Ectodermal cell (in vitro differentiated cells): ENCODE results near the gene STRADA.

Experiments used
- H3K27ac ChIP-seq: 2 replicates; pipeline ENCODE4 v1.7.0; 2013; ENCODE audit warnings: mild to moderate bottlenecking, low read depth, low read length; ENCODE audit not compliant: insufficient read depth, poor library complexity, severe bottlenecking
- H3K27me3 ChIP-seq: 2 replicates; pipeline ENCODE4 v1.7.0; 2013; ENCODE audit warnings: mild to moderate bottlenecking, low read length; ENCODE audit not compliant: insufficient read depth, control insufficient read depth, poor library complexity, severe bottlenecking
- H3K36me3 ChIP-seq: one replicate; pipeline ENCODE4 v1.7.0; 2013; ENCODE audit warnings: low read length; ENCODE audit not compliant: control insufficient read depth, insufficient read depth
- H3K4me1 ChIP-seq: one replicate; pipeline ENCODE4 v1.7.0; 2013; ENCODE audit warnings: low read length; ENCODE audit not compliant: control insufficient read depth, insufficient read depth
- H3K4me3 ChIP-seq: 2 replicates; pipeline ENCODE4 v1.7.0; 2013; ENCODE audit warnings: low read depth, low read length, control low read depth; ENCODE audit not compliant: insufficient read depth
- H3K9me3 ChIP-seq: 2 replicates; pipeline ENCODE4 v1.7.0; 2013; ENCODE audit warnings: mild to moderate bottlenecking, low read length, moderate library complexity; ENCODE audit not compliant: control insufficient read depth
- WGBS, 2 experiments: methylation state at CpG; one replicate each; pipeline ENCODE4 v1.1.7; 2013; ENCODE audit warnings: missing lambda C conversion rate in 2 of 2; 5-methylcytosine and 5-hydroxymethylcytosine counted together

Gene STRADA

DNA sequence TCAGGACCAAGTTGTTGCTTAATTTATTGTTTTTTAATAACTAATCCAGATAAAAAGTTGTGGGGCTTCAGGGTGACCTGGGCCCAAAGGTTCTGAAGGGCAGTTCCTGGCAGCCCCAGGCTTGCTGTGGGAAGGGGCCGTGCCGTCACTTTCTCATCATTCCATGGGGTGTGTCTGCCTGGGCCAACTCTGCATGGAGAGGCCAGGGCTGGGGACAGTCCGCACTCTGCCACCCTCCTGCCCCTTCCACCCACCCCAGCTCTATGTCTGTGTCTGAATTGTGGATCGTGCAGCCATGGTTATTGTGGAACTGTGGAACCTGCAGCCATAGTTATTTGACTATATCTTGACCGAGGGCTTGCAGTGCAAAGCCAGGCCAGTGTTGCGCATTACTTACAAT lies 45.7 kb downstream of the STRADA start:
- H3K27ac ChIP-seq, result no peak overlapping the region
- peaks cover 14% of the 10 kb centered on the region for H3K4me1 ChIP-seq
- peaks cover 2% of the 10 kb centered on the region for H3K27me3 ChIP-seq
- WGBS, 2 experiments, result 89 to 97% methylated on average over 6 of the region's 6 CpGs
- peaks cover 7% of the 10 kb centered on the region for H3K36me3 ChIP-seq
- H3K9me3 ChIP-seq, result no peaks in the 10 kb centered on the region
- no peak overlapping the region for H3K4me3 ChIP-seq

DNA sequence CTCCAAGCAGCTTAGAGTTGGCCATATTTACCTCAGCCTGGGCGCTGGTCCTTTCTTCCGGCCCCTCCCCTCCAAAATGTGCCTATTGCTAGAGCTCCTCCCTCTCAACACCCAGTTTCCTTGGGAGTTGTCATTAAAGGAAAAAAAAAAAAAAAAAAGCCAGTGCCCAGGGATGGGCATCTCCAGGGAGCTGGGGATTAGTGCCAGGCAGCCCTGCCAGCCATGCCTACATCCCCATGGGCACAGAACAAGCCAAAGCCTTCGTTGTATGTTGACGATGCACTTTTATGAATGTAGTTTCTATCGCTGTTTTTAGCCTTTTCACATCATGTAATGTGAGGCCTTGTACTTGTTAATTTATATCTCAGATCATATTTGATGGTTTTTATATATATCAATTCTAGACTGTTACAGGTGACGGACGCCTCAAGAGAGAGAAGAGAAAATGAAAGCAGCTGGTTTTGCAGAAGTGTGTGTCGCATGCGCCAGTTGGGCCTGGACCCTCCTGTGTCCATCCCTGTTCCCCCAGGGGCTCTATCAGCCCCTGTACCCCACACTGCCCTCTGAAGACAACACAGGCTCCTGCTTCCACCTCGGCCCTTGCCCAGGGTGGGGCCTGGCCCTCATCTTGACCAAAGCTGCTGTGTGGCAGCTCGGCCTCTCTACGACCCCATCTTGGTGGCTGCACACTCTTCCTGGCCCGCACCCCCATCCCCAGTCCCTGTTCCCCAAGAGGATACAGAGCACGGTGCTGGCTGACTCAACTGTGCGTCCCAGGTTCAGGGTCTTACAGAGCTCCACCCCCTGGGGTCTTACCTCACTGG lies 46.4 kb downstream of the STRADA start:
- peaks cover 14% of the 10 kb centered on the region for H3K36me3 ChIP-seq
- peaks cover 14% of the 10 kb centered on the region for H3K4me1 ChIP-seq
- H3K27ac ChIP-seq, result no peak overlapping the region
- H3K9me3 ChIP-seq, result no peaks in the 10 kb centered on the region
- H3K27me3 ChIP-seq, result no peaks in the 10 kb centered on the region
- WGBS, 2 experiments, result 91 to 96% methylated on average over 15 of the region's 15 CpGs
- no peak overlapping the region for H3K4me3 ChIP-seq

DNA sequence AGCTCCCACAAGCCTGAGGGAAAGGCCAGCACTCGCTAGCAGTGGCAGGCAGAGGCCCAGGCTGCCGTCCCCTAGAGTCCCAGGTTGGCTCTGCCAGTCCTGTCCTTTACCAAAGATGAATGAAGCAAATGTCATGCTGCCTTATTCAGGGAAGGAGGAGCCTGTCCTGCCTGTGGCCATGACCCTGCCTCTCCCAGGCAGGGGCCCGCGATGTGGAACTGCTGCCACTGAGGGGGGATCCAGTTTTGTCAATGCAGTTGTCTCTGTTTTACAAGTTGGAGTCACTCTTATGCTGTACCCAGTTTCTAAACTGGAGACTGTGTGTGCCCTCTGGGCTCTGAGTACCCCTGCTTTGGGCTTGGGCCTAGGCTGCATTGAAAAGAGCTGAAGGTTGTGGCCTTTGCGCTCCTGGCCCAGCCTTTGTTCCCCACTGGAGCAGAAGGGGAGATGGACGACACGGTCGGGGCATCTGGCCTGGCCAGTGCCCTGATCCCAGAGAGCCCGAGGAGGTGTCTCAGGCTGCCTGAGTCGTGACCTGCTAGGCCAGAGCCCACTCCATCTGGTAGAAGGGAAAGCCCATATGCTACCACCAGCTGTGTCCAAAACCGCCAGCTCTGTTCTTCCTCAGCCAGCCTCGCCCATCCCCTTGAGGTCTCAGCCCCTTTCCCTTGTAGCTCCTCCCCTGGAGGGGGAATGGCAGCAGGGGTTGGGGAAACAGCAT lies 47.2 kb downstream of the STRADA start:
- Histone ChIP-seq H3K27ac (no peak overlapping the region), H3K36me3 (peaks cover 21% of the 10 kb centered on the region), H3K4me3 (no peak overlapping the region), H3K27me3 (no peaks in the 10 kb centered on the region), H3K9me3 (no peaks in the 10 kb centered on the region), H3K4me1 (peaks cover 14% of the 10 kb centered on the region)
- WGBS, 2 experiments, result 81 to 84% methylated on average over 12 of the region's 12 CpGs

DNA sequence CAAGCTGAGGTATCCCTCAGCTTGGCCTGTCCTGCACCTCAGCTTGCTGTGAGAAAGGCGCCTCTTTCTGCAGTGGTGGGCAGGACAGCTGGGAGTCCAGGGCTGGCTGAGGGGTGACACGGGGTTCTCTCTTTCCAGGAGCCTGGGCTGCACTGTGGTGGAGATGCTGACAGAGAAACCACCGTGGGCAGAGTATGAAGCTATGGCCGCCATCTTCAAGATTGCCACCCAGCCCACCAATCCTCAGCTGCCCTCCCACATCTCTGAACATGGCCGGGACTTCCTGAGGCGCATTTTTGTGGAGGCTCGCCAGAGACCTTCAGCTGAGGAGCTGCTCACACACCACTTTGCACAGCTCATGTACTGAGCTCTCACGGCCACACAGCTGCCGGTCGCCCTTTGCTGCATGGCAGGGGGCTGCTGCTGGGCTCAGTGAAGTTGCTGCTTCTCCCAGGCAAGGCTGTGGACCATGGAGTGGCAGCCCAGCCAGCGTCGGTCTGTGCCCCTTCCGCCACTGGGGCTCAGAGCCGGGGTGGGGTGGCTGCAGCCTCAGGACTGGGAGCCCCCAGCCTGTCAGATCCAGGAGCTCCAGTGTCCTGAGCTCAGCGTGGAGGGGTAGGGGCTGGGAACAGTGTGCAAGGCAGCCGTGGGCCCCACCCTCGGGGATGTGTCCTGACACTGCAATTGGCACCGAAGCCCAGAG lies 48.0 kb downstream of the STRADA start:
- Histone ChIP-seq H3K36me3 (peaks cover 25% of the 10 kb centered on the region), H3K27ac (no peak overlapping the region), H3K27me3 (no peaks in the 10 kb centered on the region), H3K4me3 (no peak overlapping the region), H3K4me1 (peaks cover 11% of the 10 kb centered on the region), H3K9me3 (no peaks in the 10 kb centered on the region)
- WGBS, 2 experiments, result 95 to 96% methylated on average over 18 of the region's 18 CpGs

DNA sequence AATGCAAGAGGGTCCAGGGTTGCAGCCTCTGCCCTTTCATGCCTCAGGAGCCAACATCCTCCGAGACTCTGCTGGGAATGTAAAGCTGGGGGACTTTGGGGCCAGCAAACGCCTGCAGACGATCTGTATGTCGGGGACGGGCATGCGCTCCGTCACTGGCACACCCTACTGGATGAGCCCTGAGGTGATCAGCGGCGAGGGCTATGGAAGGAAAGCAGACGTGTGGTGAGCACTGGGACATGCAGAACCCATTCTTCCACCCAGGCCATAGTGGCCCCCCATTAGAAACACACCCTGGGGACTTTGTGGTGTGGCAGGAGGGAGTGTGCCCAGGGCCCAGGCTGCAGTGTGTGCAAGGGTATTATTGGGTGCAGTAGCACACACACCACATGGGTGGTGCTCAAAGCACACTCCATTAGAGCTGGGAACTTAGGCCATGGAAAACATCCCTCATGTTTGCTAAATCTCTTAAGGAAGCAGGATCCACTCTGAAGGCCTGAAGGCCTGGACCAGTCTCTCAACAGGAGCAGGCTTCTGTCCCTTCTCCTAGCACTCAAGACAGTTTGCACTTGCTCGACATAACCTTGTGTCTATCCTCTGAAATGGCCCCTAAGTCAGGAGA lies 49.3 kb downstream of the STRADA start:
- H3K27me3 ChIP-seq, result no peaks in the 10 kb centered on the region
- WGBS, 2 experiments, result 92 to 95% methylated on average over 11 of the region's 11 CpGs

DNA sequence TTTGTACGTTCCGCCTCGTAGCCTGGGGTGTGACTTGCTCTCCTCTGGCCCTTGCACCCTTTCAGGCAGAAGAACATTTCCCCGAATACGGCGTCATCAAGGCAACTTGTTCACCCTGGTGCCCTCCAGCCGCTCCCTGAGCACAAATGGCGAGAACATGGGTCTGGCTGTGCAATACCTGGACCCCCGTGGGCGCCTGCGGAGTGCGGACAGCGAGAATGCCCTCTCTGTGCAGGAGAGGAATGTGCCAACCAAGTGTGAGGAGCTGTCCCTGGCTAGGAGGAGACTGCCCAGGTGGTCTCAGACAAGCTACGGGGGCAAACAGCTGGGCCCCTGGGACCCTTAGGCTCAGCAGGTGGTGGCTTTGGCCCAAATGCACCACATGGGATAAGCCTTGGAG lies 52.1 kb downstream of the STRADA start:
- H3K4me3 ChIP-seq, result no peak overlapping the region
- H3K4me1 ChIP-seq, result peaks cover 1% of the 10 kb centered on the region
- WGBS, 2 experiments, result 96 to 97% methylated on average over 14 of the region's 14 CpGs
- no peak overlapping the region for H3K27ac ChIP-seq
- no peaks in the 10 kb centered on the region for H3K27me3 ChIP-seq
- H3K36me3 ChIP-seq, result peaks cover 25% of the 10 kb centered on the region
- H3K9me3 ChIP-seq, result no peaks in the 10 kb centered on the region

More for the DNA sequence above, 49.3 kb downstream of the STRADA start:
- Histone ChIP-seq H3K27ac (no peak overlapping the region), H3K9me3 (no peaks in the 10 kb centered on the region), H3K4me1 (peaks cover 8% of the 10 kb centered on the region), H3K4me3 (no peak overlapping the region), H3K36me3 (peaks cover 25% of the 10 kb centered on the region)

DNA sequence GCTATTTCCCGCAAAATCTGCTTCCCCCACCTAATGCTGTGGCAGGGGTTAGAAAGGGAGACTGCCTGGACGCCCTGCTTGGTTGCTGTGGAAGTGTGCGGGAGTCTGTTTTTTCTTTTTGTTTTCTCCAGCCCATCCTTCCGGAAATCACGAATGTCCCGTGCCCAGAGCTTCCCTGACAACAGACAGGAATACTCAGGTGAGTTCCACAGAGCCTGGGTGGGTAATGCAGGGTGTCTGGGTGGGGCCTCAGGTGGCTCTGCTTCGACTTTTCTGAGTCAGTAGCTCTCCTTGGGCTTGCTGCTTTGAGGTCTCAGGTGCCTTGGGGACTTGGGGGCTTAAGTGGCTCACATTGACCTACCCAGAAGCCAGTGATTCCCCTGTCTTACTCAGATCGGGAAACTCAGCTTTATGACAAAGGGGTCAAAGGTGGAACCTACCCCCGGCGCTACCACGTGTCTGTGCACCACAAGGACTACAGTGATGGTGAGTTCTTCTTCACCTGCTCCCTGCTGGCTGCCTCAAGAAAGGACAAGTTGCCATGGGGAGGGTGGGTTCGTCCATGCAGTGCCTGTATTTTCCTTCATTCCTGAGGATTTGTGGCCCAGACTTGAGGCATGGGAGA lies 53.1 kb downstream of the STRADA start:
- no peak overlapping the region for H3K27ac ChIP-seq
- 89% methylated on average over 12 of the region's 12 CpGs for WGBS, 2 experiments
- no peaks in the 10 kb centered on the region for H3K4me1 ChIP-seq
- no peaks in the 10 kb centered on the region for H3K9me3 ChIP-seq
- no peaks in the 10 kb centered on the region for H3K27me3 ChIP-seq
- H3K4me3 ChIP-seq, result no peak overlapping the region
- H3K36me3 ChIP-seq, result peaks cover 21% of the 10 kb centered on the region

DNA sequence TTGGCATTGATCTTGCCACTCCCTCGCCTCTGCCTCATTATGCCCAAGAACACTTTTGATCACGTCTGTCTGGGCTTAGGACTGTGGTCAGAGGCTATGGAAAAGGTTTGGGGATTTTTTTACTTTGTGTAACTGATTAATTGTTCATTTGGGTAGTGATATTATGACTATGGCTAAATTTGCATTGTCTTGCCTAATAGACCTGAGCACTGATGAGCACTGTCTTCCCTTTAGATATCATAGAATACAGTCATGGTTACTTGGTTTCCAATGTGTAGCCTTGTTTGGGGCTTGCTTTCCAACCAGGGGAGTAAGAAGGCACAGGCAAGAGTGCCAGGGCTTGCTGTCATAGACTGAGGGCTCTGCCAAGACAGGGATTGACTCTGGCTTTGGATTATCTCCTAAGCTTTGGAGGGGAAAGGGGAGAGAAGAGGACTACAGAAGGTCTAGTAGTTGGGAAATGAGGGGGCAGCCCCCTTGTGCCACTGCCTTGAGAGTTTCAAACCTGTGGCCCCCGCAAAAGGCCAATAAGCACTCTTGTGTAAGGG lies 55.4 kb downstream of the STRADA start:
- Histone ChIP-seq H3K27me3 (no peaks in the 10 kb centered on the region), H3K4me1 (no peaks in the 10 kb centered on the region), H3K9me3 (no peaks in the 10 kb centered on the region), H3K4me3 (no peak overlapping the region), H3K27ac (no peak overlapping the region), H3K36me3 (peaks cover 20% of the 10 kb centered on the region)
- whole genome bisulfite sequencing, 2 experiments, result 91 to 95% methylated on average over 3 of the region's 3 CpGs

DNA sequence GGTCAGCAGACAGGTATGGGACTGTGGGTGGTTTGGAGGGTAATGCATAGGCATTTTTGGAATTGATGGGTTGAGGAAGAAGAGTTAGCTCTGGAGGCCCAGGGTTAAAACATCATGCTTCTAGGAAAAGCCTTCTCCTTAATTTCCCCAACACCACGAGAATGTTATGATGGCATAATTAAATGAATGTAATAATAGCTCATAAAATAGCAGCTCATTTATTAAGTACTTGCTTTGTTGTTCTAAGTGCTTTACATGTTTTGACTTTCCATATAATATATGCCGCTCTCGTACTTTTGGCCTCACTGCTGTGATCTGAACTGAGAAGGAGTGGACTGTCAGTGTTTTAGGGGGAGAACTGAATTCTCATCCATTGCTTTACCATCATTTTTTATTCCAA lies 56.0 kb downstream of the STRADA start:
- Histone ChIP-seq H3K4me3 (no peak overlapping the region), H3K36me3 (peaks cover 14% of the 10 kb centered on the region), H3K27ac (no peak overlapping the region), H3K4me1 (no peaks in the 10 kb centered on the region), H3K27me3 (no peaks in the 10 kb centered on the region), H3K9me3 (no peaks in the 10 kb centered on the region)
- WGBS, 2 experiments, result 87 to 93% methylated on average over 3 of the region's 3 CpGs
